GM12891 (cell line): Measurements from ENCODE around the gene RNF146. TPM values are rescaled to one million over a fixed set of nuclear protein-coding genes. Genes with fewer than 3 reads are reported as not detected.
"Not testable (repeated sequence)": the region's sequence is repeated elsewhere in the genome, so short reads cannot be mapped to it uniquely, and the experiment has no call there.

Source experiments
- DNase-seq: peaks from one replicate; pipeline ENCODE4 v3.0.0; 2011; ENCODE audit warnings: low spot score; ENCODE audit not compliant: insufficient read length
- FAIRE-seq: peaks from 2 replicates; lab custom pipeline; 2011; peaks lifted over from hg19 to GRCh38; lab: Jason Lieb, UNC
- PAX5 ChIP-seq: IDR thresholded peaks from 2 replicates; pipeline ENCODE4 v1.6.1; 2011; ENCODE audit warnings: low read length, moderate library complexity, mild to moderate bottlenecking; ENCODE audit not compliant: insufficient read depth, severe bottlenecking
- POLR2A ChIP-seq: IDR thresholded peaks from 2 replicates; pipeline ENCODE4 v1.6.1; 2011; ENCODE audit warnings: low read depth, low read length, control low read depth
- POLR2AphosphoS5 ChIP-seq: IDR thresholded peaks from 2 replicates; pipeline ENCODE4 v1.6.1; 2011; ENCODE audit warnings: low read depth, low read length, control low read depth
- POU2F2 ChIP-seq: IDR thresholded peaks from 2 replicates; pipeline ENCODE4 v1.6.1; 2011; ENCODE audit warnings: low read depth, mild to moderate bottlenecking, control low read depth, low read length, moderate library complexity
- SPI1 ChIP-seq: IDR thresholded peaks from 2 replicates; pipeline ENCODE4 v1.6.1; 2011; ENCODE audit warnings: low read depth, low read length, control low read depth
- TAF1 ChIP-seq: IDR thresholded peaks from 2 replicates; pipeline ENCODE4 v1.6.1; 2011; ENCODE audit warnings: low read depth, low read length, control low read depth
- polyA plus RNA-seq: library from polyadenylated mRNA; unstranded; fragments of >200 nt; gene quantifications from one replicate; pipeline ENCODE4 v1.2.1, GENCODE V29; 2012; ENCODE audit warnings: low read depth, missing spikeins, inconsistent platforms; ENCODE audit not compliant: missing spikeins

The RNF146 gene
- polyA plus RNA-seq, result 12.1 TPM

GRCh38 chr6:127266178-127266891, at the start of gene RNF146:
Gene RNF146, plus strand, starts transcription at chr6:127266864. Its CDS starts 13,475 bp downstream, at chr6:127280339.
- FAIRE-seq, result peak; percentile 86
- TF ChIP-seq TAF1, result no peak
- TF ChIP-seq POLR2A, result no peak
- TF ChIP-seq POU2F2, result no peak
- TF ChIP-seq SPI1, result no peak
- no peak for TF ChIP-seq PAX5
- no peak for TF ChIP-seq POLR2AphosphoS5

GRCh38 chr6:127219869-127220268, 46.8 kb upstream of the RNF146 start:
- DNase-seq (no peak), FAIRE-seq (no peak)
- TF ChIP-seq POLR2A, result no peak
- TF ChIP-seq POU2F2, result no peak
- TF ChIP-seq SPI1, result no peak
- TF ChIP-seq TAF1, result no peak
- no peak for TF ChIP-seq PAX5
- TF ChIP-seq POLR2AphosphoS5, result no peak

More at GRCh38 chr6:127266178-127266891, at the start of gene RNF146:
- peak; percentile 63 for DNase-seq

- DNase-seq, result no peak
- TF ChIP-seq SPI1 (no peak), PAX5 (no peak), POLR2A (no peak), TAF1 (no peak), POLR2AphosphoS5 (no peak), POU2F2 (no peak)
- FAIRE-seq, result no peak
These were observed 45.5 kb upstream of the RNF146 start for GRCh38 chr6:127221201-127221600.

- no peak for TF ChIP-seq SPI1
- TF ChIP-seq POLR2A, result no peak
- TF ChIP-seq POU2F2, result no peak
- TF ChIP-seq PAX5, result no peak
- TF ChIP-seq TAF1, result no peak
- no peak for TF ChIP-seq POLR2AphosphoS5
- no peak for DNase-seq
- no peak for FAIRE-seq
These were observed 44.2 kb upstream of the RNF146 start for GRCh38 chr6:127222418-127222817.

GRCh38 chr6:127225497-127225896, 41.2 kb upstream of the RNF146 start:
- TF ChIP-seq PAX5 (no peak), POLR2A (no peak), SPI1 (no peak), TAF1 (no peak), POLR2AphosphoS5 (no peak), POU2F2 (no peak)
- no peak for DNase-seq
- FAIRE-seq, result no peak

- FAIRE-seq, DNase-seq: not testable (repeated sequence)
These were observed 32.8 kb upstream of the RNF146 start for GRCh38 chr6:127233819-127234218.

- FAIRE-seq, result no peak
- DNase-seq, result no peak
- TF ChIP-seq POLR2AphosphoS5 (no peak), POLR2A (no peak), PAX5 (no peak), TAF1 (no peak), SPI1 (no peak), POU2F2 (no peak)
These were observed 23.2 kb upstream of the RNF146 start for GRCh38 chr6:127243501-127243900.

- DNase-seq (no peak), FAIRE-seq (no peak)
- no peak for TF ChIP-seq POLR2AphosphoS5
- no peak for TF ChIP-seq POU2F2
- TF ChIP-seq TAF1, result no peak
- no peak for TF ChIP-seq POLR2A
- TF ChIP-seq PAX5, result no peak
- TF ChIP-seq SPI1, result no peak
These were observed 19.3 kb upstream of the RNF146 start for GRCh38 chr6:127247114-127248096.

- TF ChIP-seq TAF1 (no peak), PAX5 (no peak), POU2F2 (no peak), SPI1 (no peak), POLR2AphosphoS5 (no peak), POLR2A (no peak)
- DNase-seq (no peak), FAIRE-seq (no peak)
These were observed 17.0 kb upstream of the RNF146 start for GRCh38 chr6:127249621-127250020.
